Gastrocnemius medialis (tissue), 4 donors: ENCODE measurements around the gene KCNC4. TPM values are rescaled to one million over a fixed set of nuclear protein-coding genes. Genes with fewer than 3 reads are reported as not detected.

Experiments used
- ATAC-seq, 2 donors: fragments of 150-250 bp; one replicate each; pipeline ENCODE4 v1.9.1; 2016
- DNase-seq, 2 donors: peaks; one replicate each; pipeline ENCODE4 v3.0.0-alpha.2; 2019
- H3K27ac ChIP-seq, 4 donors: fragments of 200-600 bp; sonication (generic); 1 replicate in 1 of 4; 2 replicates in 3 of 4; pipeline ENCODE4 v1.5.1; 2016 to 2018; ENCODE audit warnings: mild to moderate bottlenecking in 2 of 4, moderate library complexity in 1 of 4
- H3K27me3 ChIP-seq, 3 donors: fragments of 200-600 bp; sonication (generic) in 2 of 3; 1 replicate in 1 of 3; 2 replicates in 2 of 3; pipeline versions ENCODE4 v1.5.1 to v1.6.0; 2016 to 2019; ENCODE audit warnings: mild to moderate bottlenecking in 1 of 3, moderate library complexity in 1 of 3
- H3K36me3 ChIP-seq, 2 donors: fragments of 200-600 bp; sonication (generic) in 1 of 2; one replicate each; pipeline ENCODE4 v1.5.1; 2017 to 2018
- H3K4me1 ChIP-seq, 2 donors: fragments of 200-600 bp; sonication (generic) in 1 of 2; one replicate each; pipeline ENCODE4 v1.5.1; 2016 to 2017; ENCODE audit warnings: mild to moderate bottlenecking in 2 of 2
- H3K4me3 ChIP-seq, 4 donors: fragments of 200-600 bp; sonication (generic) in 3 of 4; 1 replicate in 1 of 4; 2 replicates in 3 of 4; pipeline ENCODE4 v1.5.1; 2016 to 2019; ENCODE audit warnings: mild to moderate bottlenecking in 2 of 4
- H3K9me3 ChIP-seq, 3 donors: fragments of 200-600 bp; sonication (generic) in 2 of 3; 1 replicate in 1 of 3; 2 replicates in 2 of 3; pipeline ENCODE4 v1.5.1; 2016 to 2019
- CTCF ChIP-seq, 5 experiments: fragments of 450-650 bp in 3 of 5; fragments of 200-600 bp in 2 of 5; sonication (generic) in 2 of 5; IDR thresholded peaks in 4 of 5; conservative IDR thresholded peaks in 1 of 5; 1 replicate in 4 of 5; 2 replicates in 1 of 5; pipeline ENCODE4 v1.5.1; 2016 to 2019; ENCODE audit warnings: antibody characterized with exemption in 5 of 5, mild to moderate bottlenecking in 3 of 5, moderate library complexity in 3 of 5
- POLR2A ChIP-seq, 2 donors: fragments of 450-650 bp; IDR thresholded peaks; one replicate each; pipeline ENCODE4 v1.6.1; 2017; ENCODE audit warnings: antibody characterized with exemption in 2 of 2, mild to moderate bottlenecking in 2 of 2, moderate library complexity in 2 of 2
- in situ Hi-C, 4 donors: fragments of 200-750 bp; cut with MboI; loops; one replicate each; pipeline versions ENCODE4 v1.15.0 to v1.8.0; 2017; ENCODE audit warnings: low sequenced_read_pairs in 4 of 4
- intact Hi-C: fragments of 100-400 bp; cut with DNase I; formaldehyde crosslinking; loops from one replicate; pipeline ENCODE4 v1.15.1; 2023; ENCODE audit warnings: low total_unique reads
- total RNA-seq, 4 donors: library from RNA; depleted of rRNA; stranded (reverse); fragments of >200 nt; gene quantifications; one replicate each; pipeline versions ENCODE4 v1.1.0 to v1.2.3, GENCODE V29; 2016

The KCNC4 gene
- total RNA-seq, 4 donors from 2014 or later: 3.1 to 9.1 (median 4.1) TPM

DNA sequence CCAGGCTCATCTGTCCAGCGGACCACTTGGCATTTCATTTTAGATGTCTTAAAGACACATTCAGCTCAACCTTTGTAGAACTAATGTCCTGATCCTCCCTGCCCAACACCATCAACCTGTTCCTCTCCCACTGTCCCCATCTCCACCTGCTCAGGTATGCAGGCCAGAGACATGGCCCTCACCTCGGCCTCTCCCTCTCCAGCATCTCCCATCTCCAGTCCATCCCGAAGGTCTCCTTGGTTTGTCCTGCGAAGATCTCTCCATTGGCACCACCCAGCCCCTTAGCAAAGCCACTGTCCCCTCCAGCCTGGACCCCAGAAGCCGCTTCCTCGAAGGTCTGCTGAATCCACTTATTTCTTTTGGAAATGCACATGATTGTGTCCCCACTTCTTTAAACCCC, 20.9 kb upstream of the KCNC4 start:
- H3K4me1 ChIP-seq: peaks cover 12 to 33% of the 10 kb centered on the region in 2 donors
- intact Hi-C loops: no loop called here

GRCh38 chr1:110190282-110190929, 19.7 kb upstream of the KCNC4 start:
- in situ Hi-C loops: no loop called here
- no peak overlapping the region for H3K27ac ChIP-seq
- H3K27me3 ChIP-seq: no peaks in the 10 kb centered on the region
- peaks cover 12 to 33% of the 10 kb centered on the region in 2 donors for H3K4me1 ChIP-seq
- no peaks in the 10 kb centered on the region for H3K36me3 ChIP-seq
- H3K9me3 ChIP-seq: no peaks in the 10 kb centered on the region
- DNase-seq: no peak
- intact Hi-C loops: no loop called here
- ATAC-seq: no peak
- no peak overlapping the region for H3K4me3 ChIP-seq
- TF ChIP-seq CTCF (IDR thresholded peaks at IDR 0.05 in 4 of 5, conservative IDR thresholded peaks at IDR 0.05 in 1 of 5) (no peak), POLR2A (IDR thresholded peaks at IDR 0.05) (no peak)

More for the DNA sequence above, 20.9 kb upstream of the KCNC4 start:
- in situ Hi-C loops: no loop called here
- H3K4me3 ChIP-seq: no peak overlapping the region
- ATAC-seq (no peak), DNase-seq (no peak)
- no peak for TF ChIP-seq POLR2A (IDR thresholded peaks at IDR 0.05)
- no peak for TF ChIP-seq CTCF (IDR thresholded peaks at IDR 0.05 in 4 of 5, conservative IDR thresholded peaks at IDR 0.05 in 1 of 5)
- H3K36me3 ChIP-seq: no peaks in the 10 kb centered on the region
- H3K27me3 ChIP-seq: no peaks in the 10 kb centered on the region
- peak overlapping the region in 3 of 4 donors; percentile 48 to 58 (median 49) for H3K27ac ChIP-seq
- no peaks in the 10 kb centered on the region for H3K9me3 ChIP-seq

- no peaks in the 10 kb centered on the region for H3K27me3 ChIP-seq
- DNase-seq (no peak), ATAC-seq (no peak)
- H3K27ac ChIP-seq: no peak overlapping the region
- in situ Hi-C loops: no loop called here
- H3K9me3 ChIP-seq: no peaks in the 10 kb centered on the region
- peaks cover 11 to 27% of the 10 kb centered on the region in 2 donors for H3K4me1 ChIP-seq
- H3K36me3 ChIP-seq: no peaks in the 10 kb centered on the region
- TF ChIP-seq POLR2A (IDR thresholded peaks at IDR 0.05) (no peak), CTCF (IDR thresholded peaks at IDR 0.05 in 4 of 5, conservative IDR thresholded peaks at IDR 0.05 in 1 of 5) (no peak)
- no peak overlapping the region for H3K4me3 ChIP-seq
- intact Hi-C loops: no loop called here
These were observed 17.6 kb upstream of the KCNC4 start for GRCh38 chr1:110192541-110192940.

GRCh38 chr1:110195196-110195595, 14.9 kb upstream of the KCNC4 start:
- intact Hi-C loops (no loop called here), in situ Hi-C loops (no loop called here)
- Histone ChIP-seq H3K27me3 (no peaks in the 10 kb centered on the region), H3K4me3 (no peak overlapping the region), H3K36me3 (no peaks in the 10 kb centered on the region), H3K4me1 (peaks cover 0 to 4% of the 10 kb centered on the region in 2 donors), H3K9me3 (no peaks in the 10 kb centered on the region), H3K27ac (no peak overlapping the region)
- ATAC-seq (no peak), DNase-seq (no peak)
- TF ChIP-seq CTCF (IDR thresholded peaks at IDR 0.05 in 4 of 5, conservative IDR thresholded peaks at IDR 0.05 in 1 of 5) (no peak), POLR2A (IDR thresholded peaks at IDR 0.05) (no peak)
